ENCODE measurements around the gene CTDSP2.
"Not testable (repeated sequence)": the region's sequence is repeated elsewhere in the genome, so short reads cannot be mapped to it uniquely, and the experiment has no call there.

The CTDSP2 gene

DNA sequence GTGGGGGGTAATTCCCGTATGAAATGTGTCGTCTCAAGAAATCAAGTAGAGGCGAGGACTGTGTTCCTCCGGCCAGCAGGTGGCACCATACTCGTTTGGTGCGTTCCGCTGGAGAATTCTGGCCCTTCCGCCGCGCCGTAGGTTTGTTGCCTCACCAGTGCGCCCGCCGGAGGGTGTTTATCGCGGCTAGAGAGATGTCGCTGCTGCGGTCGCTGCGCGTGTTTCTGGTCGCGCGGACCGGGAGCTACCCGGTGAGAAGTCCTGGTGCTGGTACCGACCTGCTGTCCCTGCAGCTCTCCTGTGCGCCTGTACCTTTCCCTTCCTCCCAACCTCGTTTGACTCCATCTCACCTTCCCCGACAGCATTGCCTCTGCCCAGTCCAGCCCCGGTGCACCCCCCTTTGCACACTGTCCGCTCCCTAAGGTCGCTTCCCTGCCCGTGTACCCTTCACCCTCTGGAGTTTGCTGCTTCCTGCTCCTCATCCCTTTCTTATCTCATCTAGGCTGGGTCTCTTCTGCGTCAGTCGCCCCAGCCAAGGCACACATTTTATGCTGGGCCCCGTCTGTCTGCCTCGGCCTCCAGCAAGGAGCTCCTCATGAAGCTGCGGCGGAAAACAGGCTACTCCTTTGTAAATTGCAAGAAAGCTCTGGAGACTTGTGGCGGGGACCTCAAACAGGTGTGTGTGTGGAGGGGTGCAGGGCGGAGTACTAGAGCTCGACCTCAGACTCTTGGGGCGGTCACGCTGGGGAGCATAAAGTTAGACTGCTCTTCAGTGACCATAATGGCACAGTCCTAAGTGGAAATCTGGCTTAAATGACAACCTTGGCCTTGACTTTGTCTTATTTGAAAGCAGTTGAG is 63.7 kb downstream of the CTDSP2 start, which contains the start of gene TSFM:
Gene TSFM (plus strand): TSS at position 180 of the 858 bp plus-strand sequence. CDS start 15 bp downstream, at position 195.
- peak; percentile 97 for DNase-seq (ENCODE audit: low read depth in 2 of 2)

GRCh38 chr12:57782243-57782607 is 64.3 kb downstream of the CTDSP2 start:
- no peak for DNase-seq (ENCODE audit: low read depth in 2 of 2)

DNA sequence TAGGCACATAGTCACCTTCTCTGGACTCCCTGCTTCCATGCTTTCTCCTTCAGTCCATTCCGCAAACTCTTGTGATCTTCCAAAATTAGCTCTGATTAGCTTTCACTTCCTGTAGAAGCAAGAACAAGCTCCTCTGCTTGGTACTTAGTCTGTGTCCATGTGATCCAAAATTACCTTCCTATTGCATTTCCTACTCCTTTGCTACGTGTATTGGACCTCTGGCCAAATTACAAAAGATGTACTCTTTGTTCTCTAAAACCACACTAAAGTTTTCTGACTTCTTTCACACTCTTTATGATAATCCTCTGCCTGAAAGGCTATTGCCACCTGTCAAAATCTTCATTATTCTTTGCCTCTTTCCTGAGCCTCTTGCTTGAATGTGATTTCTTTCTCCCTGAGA is 64.7 kb downstream of the CTDSP2 start:
- no peak for DNase-seq (ENCODE audit: low read depth in 2 of 2)

GRCh38 chr12:57781244-57781643 is 65.3 kb downstream of the CTDSP2 start:
- no peak for DNase-seq (ENCODE audit: low read depth in 2 of 2)

DNA sequence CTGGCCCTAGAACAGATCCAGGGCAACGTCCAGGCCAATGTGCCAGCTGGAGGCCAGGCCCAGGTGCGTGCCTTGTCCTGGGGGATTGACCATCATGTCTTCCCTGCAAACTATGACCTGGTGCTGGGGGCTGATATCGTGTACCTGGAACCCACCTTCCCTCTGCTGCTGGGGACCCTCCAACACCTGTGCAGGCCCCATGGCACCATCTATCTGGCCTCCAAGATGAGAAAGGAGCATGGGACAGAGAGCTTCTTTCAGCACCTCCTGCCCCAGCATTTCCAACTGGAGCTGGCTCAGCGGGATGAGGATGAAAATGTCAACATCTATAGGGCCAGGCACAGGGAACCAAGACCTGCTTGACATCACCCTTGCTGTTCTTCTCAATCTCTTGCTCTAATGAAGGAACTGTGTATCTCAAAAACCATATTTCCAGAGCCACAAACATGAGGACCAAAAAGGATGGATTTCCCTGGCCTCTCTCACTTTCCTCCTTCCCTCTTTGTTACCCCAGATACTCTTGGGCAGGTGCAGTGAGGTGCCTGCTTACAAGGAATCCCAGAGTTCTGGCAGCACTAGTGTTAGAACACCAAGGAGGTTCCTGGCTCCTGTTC is 66.1 kb downstream of the CTDSP2 start:
- no peak for DNase-seq (ENCODE audit: low read depth in 2 of 2)

DNA sequence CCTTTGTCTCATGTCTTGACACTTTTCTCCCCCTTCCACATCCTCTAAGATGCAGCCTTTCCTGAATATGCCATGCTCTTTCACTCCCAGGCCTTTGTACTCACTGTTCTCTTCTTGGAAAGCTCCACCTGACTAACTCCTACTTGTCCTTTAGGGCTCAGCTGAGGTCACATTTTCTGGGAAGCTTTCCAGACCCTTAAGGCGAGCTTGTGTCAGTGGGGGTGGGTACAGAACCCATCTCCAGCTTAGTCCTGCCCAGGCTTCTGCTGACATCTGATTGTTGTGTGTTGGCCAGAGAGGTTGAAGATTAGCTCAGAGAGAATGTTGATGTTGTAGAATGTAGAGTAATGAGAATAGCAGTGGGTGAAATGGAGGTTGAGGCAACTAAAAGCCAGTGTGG is 66.8 kb downstream of the CTDSP2 start:
- DNase-seq (ENCODE audit: low read depth in 2 of 2), result no peak

GRCh38 chr12:57777911-57778310 is 68.6 kb downstream of the CTDSP2 start:
- DNase-seq (ENCODE audit: low read depth in 2 of 2), result no peak

GRCh38 chr12:57777367-57777766 is 69.2 kb downstream of the CTDSP2 start:
- no peak for DNase-seq (ENCODE audit: low read depth in 2 of 2)

GRCh38 chr12:57776247-57776587 is 70.3 kb downstream of the CTDSP2 start:
- DNase-seq (ENCODE audit: low read depth in 2 of 2), result no peak

DNA sequence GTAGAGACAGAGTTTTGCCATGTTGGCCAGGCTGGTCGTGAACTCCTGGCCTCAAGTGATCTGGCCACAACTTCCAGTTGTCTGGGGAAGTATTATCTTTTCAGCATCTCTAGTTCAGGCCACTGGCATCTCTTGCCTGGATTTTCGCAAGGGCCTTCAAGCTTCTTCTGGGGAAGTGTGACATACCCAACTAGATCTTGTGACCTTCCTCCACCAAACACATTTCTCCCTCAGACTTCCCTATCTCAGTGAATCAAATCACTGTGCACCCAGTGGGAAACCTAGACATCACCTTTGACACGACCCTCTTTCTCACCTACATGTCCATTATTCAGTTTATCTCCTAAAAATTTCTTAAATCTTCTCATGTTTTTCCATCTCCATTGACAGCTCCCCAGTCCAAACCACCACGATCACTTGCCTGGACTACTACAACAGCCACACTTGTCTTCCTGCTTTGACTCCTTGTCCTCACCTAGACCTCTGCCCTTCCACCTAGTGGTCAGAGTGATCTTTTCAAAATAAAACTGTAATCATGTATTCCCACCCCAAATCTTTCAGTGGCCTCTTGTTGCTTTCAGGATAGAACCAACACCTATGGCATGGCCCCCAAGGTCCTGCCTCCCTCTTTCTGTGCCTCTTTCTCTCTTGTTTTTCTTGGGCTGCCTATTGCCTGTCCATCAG is 70.8 kb downstream of the CTDSP2 start:
- no peak for DNase-seq (ENCODE audit: low read depth in 2 of 2)

- no peak for DNase-seq (ENCODE audit: low read depth in 2 of 2)
Measured at GRCh38 chr12:57775044-57775443, 71.5 kb downstream of the CTDSP2 start.

GRCh38 chr12:57774634-57775033 is 71.9 kb downstream of the CTDSP2 start:
- not testable (repeated sequence) for DNase-seq (ENCODE audit: low read depth in 2 of 2)

DNA sequence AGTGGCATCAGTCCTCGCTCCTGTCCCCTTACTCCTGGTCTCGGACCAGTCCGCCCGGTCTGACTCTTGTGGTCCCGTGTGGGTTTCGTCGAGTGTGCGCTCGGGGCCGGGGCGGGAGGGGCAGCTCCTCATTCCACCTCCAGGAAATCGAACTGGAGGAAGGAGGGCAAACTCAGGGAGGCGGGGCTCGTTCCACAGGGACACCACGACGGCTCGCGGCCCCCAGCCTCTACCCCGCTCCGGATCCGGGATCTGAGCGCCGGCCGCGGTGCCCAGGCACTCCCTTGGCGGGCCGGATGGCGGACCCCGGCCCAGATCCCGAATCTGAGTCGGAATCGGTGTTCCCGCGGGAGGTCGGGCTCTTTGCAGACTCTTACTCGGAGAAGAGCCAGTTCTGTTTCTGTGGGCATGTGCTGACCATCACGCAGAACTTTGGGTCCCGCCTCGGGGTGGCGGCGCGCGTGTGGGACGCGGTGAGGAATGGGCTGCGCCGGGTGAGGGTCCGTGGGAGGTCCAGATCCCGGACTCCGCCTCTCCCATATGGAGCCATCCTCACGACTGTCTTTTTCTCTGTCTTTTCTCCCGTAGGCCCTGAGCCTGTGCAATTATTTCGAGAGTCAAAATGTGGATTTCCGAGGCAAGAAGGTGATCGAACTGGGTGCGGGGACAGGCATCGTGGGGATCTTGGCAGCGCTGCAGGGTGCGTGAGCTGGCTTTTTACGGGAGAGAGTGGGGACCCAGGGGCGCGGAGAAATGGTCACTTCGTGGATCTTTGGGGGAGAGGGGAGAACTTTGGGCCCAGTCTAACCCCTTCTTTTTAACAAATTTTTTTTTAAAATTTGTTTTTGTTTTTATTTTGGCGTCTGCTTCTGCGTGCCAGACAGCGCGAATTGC is 73.9 kb downstream of the CTDSP2 start, which contains the start of gene EEF1AKMT3:
Gene EEF1AKMT3 (plus strand): TSS at position 186 of the 894 bp plus-strand sequence. CDS start 111 bp downstream, at position 297.
- no peak for DNase-seq (ENCODE audit: low read depth in 2 of 2)

GRCh38 chr12:57771873-57772428 is 74.6 kb downstream of the CTDSP2 start, which contains the start of gene METTL1:
Gene METTL1 (minus strand): TSS chr12:57772105. CDS start chr12:57772083, 22 bp downstream.
- peak; percentile 83 to 84 for DNase-seq (ENCODE audit: low read depth in 2 of 2)

- DNase-seq (ENCODE audit: low read depth in 2 of 2), result peak; percentile 87 to 88
Measured at GRCh38 chr12:57771236-57771872, 75.2 kb downstream of the CTDSP2 start.

DNA sequence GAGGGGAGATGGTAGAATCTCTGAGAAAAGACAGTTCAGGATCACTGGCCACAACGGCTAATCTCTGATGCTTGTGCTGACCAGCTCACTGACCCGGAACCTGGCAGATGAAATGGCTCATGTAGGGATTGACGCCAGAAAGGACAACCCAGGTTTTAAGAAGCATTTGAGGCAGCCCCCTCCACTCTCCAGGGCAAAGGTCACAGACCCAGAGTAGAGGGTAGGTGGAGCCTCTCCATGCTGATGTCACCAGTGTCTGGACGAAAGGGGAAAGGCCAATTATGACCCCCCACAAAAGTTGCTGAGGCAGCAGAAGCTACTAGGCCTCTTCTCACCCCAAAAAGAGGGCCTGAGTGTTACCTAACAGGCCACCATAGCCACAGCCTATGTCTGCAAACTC is 75.8 kb downstream of the CTDSP2 start:
- no peak for DNase-seq (ENCODE audit: low read depth in 2 of 2)
